Mesenchymal stem cell (in vitro differentiated cells and primary cell): ENCODE measurements around the gene ACSM6.

Experiments
- DNase-seq: peaks from one replicate; pipeline ENCODE4 v3.0.0-alpha.2; 2013
- H2AFZ ChIP-seq: one replicate; pipeline ENCODE4 v1.6.1; 2013; ENCODE audit warnings: low read depth, mild to moderate bottlenecking, control low read depth, inconsistent platforms, low read length, moderate library complexity
- H2AK5ac ChIP-seq: 2 replicates; pipeline ENCODE4 v1.6.1; 2013; ENCODE audit warnings: low read length, moderate library complexity, mild to moderate bottlenecking, inconsistent platforms; ENCODE audit not compliant: severe bottlenecking
- H2BK120ac ChIP-seq: one replicate; pipeline ENCODE4 v1.6.1; 2013; ENCODE audit warnings: low read depth, mild to moderate bottlenecking, inconsistent platforms, low read length, moderate library complexity
- H2BK12ac ChIP-seq, 2 experiments: one replicate each; pipeline ENCODE4 v1.6.1; 2013; ENCODE audit warnings: inconsistent platforms in 2 of 2, low read length in 2 of 2, mild to moderate bottlenecking in 2 of 2, moderate library complexity in 2 of 2, control low read depth in 1 of 2
- H2BK15ac ChIP-seq: one replicate; pipeline ENCODE4 v1.6.1; 2013; ENCODE audit warnings: mild to moderate bottlenecking, low read depth, inconsistent platforms; ENCODE audit not compliant: poor library complexity, severe bottlenecking
- H2BK5ac ChIP-seq: 2 replicates; pipeline ENCODE4 v1.6.1; 2013; ENCODE audit warnings: low read depth, mild to moderate bottlenecking, low read length, control low read depth, inconsistent platforms; ENCODE audit not compliant: poor library complexity, severe bottlenecking
- H3K14ac ChIP-seq, 2 experiments: one replicate each; pipeline ENCODE4 v1.6.1; 2013; ENCODE audit warnings: inconsistent platforms in 2 of 2, low read length in 2 of 2, control low read depth in 1 of 2, mild to moderate bottlenecking in 1 of 2, moderate library complexity in 1 of 2
- H3K18ac ChIP-seq, 2 experiments: one replicate each; pipeline ENCODE4 v1.6.1; 2013; ENCODE audit warnings: inconsistent platforms in 2 of 2, low read length in 2 of 2, control low read depth in 1 of 2, low read depth in 1 of 2, mild to moderate bottlenecking in 1 of 2
- H3K23ac ChIP-seq, 2 experiments: one replicate each; pipeline ENCODE4 v1.6.1; 2013; ENCODE audit warnings: inconsistent platforms in 2 of 2, low read length in 2 of 2, mild to moderate bottlenecking in 2 of 2, moderate library complexity in 2 of 2, control low read depth in 1 of 2
- H3K27ac ChIP-seq: 2 replicates; pipeline ENCODE4 v1.5.1; 2013; ENCODE audit warnings: mild to moderate bottlenecking, moderate library complexity, low read length, control low read depth, inconsistent platforms; ENCODE audit not compliant: poor library complexity, severe bottlenecking
- H3K27me3 ChIP-seq, 2 experiments: 2 replicates each; pipeline versions ENCODE4 v1.6.1 to v1.7.0; 2013; ENCODE audit warnings: low read length in 2 of 2, mild to moderate bottlenecking in 2 of 2, moderate library complexity in 2 of 2, control low read depth in 1 of 2, inconsistent platforms in 1 of 2; ENCODE audit not compliant: control insufficient read depth in 1 of 2, insufficient read depth in 1 of 2
- H3K36me3 ChIP-seq, 2 experiments: 2 replicates each; pipeline versions ENCODE4 v1.6.1 to v1.7.0; 2013; ENCODE audit warnings: low read length in 2 of 2, control low read depth in 1 of 2, inconsistent platforms in 1 of 2, low read depth in 1 of 2, mild to moderate bottlenecking in 1 of 2; ENCODE audit not compliant: insufficient read depth in 2 of 2, control insufficient read depth in 1 of 2
- H3K4ac ChIP-seq, 2 experiments: one replicate each; pipeline ENCODE4 v1.6.1; 2013; ENCODE audit warnings: inconsistent platforms in 2 of 2, low read length in 2 of 2, mild to moderate bottlenecking in 2 of 2, moderate library complexity in 2 of 2, control low read depth in 1 of 2, low read depth in 1 of 2
- H3K4me1 ChIP-seq: 2 replicates; pipeline ENCODE4 v1.6.1; 2013; ENCODE audit warnings: low read depth, low read length, control low read depth; ENCODE audit not compliant: control insufficient read depth, insufficient read depth
- H3K4me2 ChIP-seq: 2 replicates; pipeline ENCODE4 v1.6.1; 2013; ENCODE audit warnings: low read length, mild to moderate bottlenecking, inconsistent platforms; ENCODE audit not compliant: poor library complexity, severe bottlenecking
- H3K4me3 ChIP-seq, 2 experiments: 2 replicates each; pipeline versions ENCODE4 v1.5.1 to v1.7.0; 2013; ENCODE audit warnings: low read length in 2 of 2, mild to moderate bottlenecking in 2 of 2, control low read depth in 1 of 2, low read depth in 1 of 2; ENCODE audit not compliant: insufficient read depth in 1 of 2
- H3K79me1 ChIP-seq: replicated peaks from 2 replicates; pipeline ENCODE4 v1.6.1; 2013; ENCODE audit warnings: mild to moderate bottlenecking, control low read depth, low read length, inconsistent platforms; ENCODE audit not compliant: poor library complexity, severe bottlenecking
- H3K9ac ChIP-seq: 2 replicates; pipeline ENCODE4 v1.7.0; 2013; ENCODE audit warnings: mild to moderate bottlenecking, low read length, moderate library complexity
- H3K9me3 ChIP-seq: 2 replicates; pipeline ENCODE4 v1.7.0; 2013; ENCODE audit warnings: mild to moderate bottlenecking, low read length; ENCODE audit not compliant: control insufficient read depth
- H4K8ac ChIP-seq: one replicate; pipeline ENCODE4 v1.6.1; 2013; ENCODE audit warnings: inconsistent platforms, mild to moderate bottlenecking, low read length, moderate library complexity
- H4K91ac ChIP-seq: one replicate; pipeline ENCODE4 v1.6.1; 2013; ENCODE audit warnings: mild to moderate bottlenecking, low read length, inconsistent platforms
- WGBS: methylation state at CpG from one replicate; pipeline ENCODE4 v1.1.7; 2013; ENCODE audit warnings: mixed read lengths; 5-methylcytosine and 5-hydroxymethylcytosine counted together

The ACSM6 gene

DNA sequence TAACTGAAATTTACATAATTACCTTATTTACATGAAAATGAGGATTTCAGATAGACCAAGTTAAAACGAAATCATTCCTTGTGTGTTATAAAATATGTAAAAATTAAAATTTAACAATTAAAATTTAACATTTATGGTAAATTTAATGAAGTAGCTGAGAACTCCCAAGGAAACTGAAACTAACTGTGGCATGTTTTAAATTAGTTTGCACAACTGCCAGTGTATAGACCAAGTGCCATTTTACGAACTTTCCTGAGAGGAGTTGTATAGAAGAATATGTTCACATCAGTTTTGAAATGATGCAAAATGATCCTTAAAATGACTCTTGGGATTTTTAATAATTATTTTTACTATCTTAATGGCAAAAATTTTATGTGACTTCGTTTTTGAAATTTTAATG is 73.2 kb downstream of the ACSM6 start:
- Histone ChIP-seq H3K79me1 (peaks cover 18% of the 10 kb centered on the region), H4K8ac (no peak overlapping the region), H2BK5ac (no peak overlapping the region), H3K4ac (no peak overlapping the region), H2BK12ac (no peak overlapping the region), H3K4me2 (no peak overlapping the region), H2AK5ac (no peak overlapping the region), H2BK120ac (no peak overlapping the region), H3K14ac (no peak overlapping the region), H3K4me1 (peaks cover 18% of the 10 kb centered on the region), H3K23ac (no peak overlapping the region), H2AFZ (no peak overlapping the region), H3K9ac (peak overlapping the region; percentile 78), H4K91ac (no peak overlapping the region), H3K18ac (no peak overlapping the region), H2BK15ac (no peak overlapping the region), H3K27me3 (no peaks in the 10 kb centered on the region), H3K27ac (no peak overlapping the region), H3K36me3 (peaks cover 0 to 26% of the 10 kb centered on the region in 2 experiments), H3K4me3 (no peak overlapping the region), H3K9me3 (no peaks in the 10 kb centered on the region)
- WGBS = no CpG with 5 or more reads among the region's 3 CpGs
- DNase-seq = no peak

DNA sequence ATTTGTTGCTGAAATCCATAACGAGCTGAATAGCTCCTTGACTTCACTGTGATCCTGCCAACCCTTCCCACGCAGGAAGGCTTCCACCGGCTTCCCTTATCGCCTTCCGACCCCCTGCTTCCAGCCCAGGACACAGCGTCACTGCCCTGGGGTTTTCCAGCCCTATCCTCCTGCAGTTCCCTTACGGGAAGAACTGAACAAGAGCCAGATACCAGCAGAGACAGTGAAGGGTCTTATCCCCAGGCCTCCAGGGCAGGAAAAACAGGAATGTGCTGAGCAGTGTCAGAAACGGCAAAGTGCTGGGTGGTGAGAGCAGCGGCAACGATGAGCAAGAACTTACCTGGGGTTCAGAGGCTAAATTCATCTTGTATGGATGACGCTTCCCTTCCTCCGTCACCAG is 74.4 kb downstream of the ACSM6 start:
- no peak overlapping the region for H3K4me3 ChIP-seq
- peak overlapping the region; percentile 57 for H4K91ac ChIP-seq
- peak overlapping the region; percentile 92 for H4K8ac ChIP-seq
- H3K36me3 ChIP-seq = peaks cover 0 to 17% of the 10 kb centered on the region in 2 experiments
- H2BK5ac ChIP-seq = no peak overlapping the region
- H3K23ac ChIP-seq = no peak overlapping the region
- peak overlapping the region; percentile 6 to 7 for H2BK12ac ChIP-seq
- H3K9ac ChIP-seq = peak overlapping the region; percentile 49
- no peak overlapping the region for H2AFZ ChIP-seq
- no peaks in the 10 kb centered on the region for H3K9me3 ChIP-seq
- peaks cover 13% of the 10 kb centered on the region for H3K79me1 ChIP-seq
- no peaks in the 10 kb centered on the region for H3K27me3 ChIP-seq
- peaks cover 18% of the 10 kb centered on the region for H3K4me1 ChIP-seq
- peak overlapping the region; percentile 62 for H3K27ac ChIP-seq
- H3K4me2 ChIP-seq = no peak overlapping the region
- H3K14ac ChIP-seq = no peak overlapping the region
- 33% methylated on average over 12 of the region's 12 CpGs for WGBS
- no peak overlapping the region for H2BK15ac ChIP-seq
- H2AK5ac ChIP-seq = no peak overlapping the region
- peak overlapping the region in 1 of 2 experiments; percentile 0 for H3K4ac ChIP-seq
- DNase-seq = peak; percentile 93
- no peak overlapping the region for H2BK120ac ChIP-seq
- H3K18ac ChIP-seq = peak overlapping the region; percentile 22 to 49

DNA sequence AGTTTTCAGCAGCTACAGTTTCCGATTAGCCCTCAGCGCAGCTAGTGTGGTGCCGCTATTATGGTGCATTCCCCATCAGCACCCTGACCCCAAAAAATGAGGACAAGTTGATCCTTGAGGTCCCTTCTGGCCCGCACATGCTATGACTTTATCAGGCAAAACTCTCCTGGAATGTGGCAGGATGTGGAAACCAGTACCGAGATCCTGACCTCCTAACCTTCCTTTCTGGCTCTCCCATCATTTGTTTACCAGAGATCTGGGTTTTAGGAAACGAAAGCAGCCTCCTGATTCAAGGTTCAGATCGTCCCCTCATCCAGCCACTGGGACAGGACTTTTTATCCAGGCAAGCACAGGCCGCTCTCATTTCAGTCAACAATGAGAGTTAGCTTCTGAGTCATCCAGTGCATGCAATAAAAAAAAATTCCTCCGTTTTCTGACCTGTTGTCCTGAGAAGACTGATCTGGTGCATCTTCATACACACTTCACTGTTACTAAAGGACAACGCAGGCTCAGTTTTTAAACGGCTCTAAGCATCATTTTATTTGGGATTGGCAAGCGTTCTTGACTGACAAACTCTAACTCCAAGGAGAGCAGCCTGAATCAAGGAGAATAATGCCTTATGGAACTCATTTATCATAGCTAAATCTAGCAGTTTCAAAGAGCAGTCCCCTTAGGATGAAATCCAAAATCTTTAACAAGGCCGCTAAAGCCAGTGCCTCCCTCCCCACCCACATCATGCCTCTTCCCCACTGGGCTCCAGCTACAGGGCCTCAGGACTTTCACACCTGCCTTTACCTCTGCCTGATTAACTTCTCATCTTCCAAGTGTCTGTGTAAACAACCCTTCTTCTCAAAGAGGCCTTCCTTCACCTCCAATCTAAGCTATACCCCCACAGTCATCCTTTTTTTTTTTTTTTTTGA is 79.6 kb downstream of the ACSM6 start:
- Histone ChIP-seq H3K4me3 (peak overlapping the region in 1 of 2 experiments; percentile 29), H3K36me3 (peaks cover 0 to 6% of the 10 kb centered on the region in 2 experiments), H3K4me2 (peak overlapping the region; percentile 20), H2BK120ac (no peak overlapping the region), H2AK5ac (peak overlapping the region; percentile 3), H3K9me3 (no peaks in the 10 kb centered on the region), H2BK15ac (no peak overlapping the region), H3K9ac (peak overlapping the region; percentile 73), H3K4ac (peak overlapping the region in 1 of 2 experiments; percentile 46), H2BK5ac (no peak overlapping the region), H2BK12ac (no peak overlapping the region), H4K91ac (peak overlapping the region; percentile 71), H2AFZ (no peak overlapping the region), H4K8ac (peak overlapping the region; percentile 62), H3K18ac (peak overlapping the region; percentile 52 to 67), H3K27ac (peak overlapping the region; percentile 50), H3K4me1 (peaks cover 13% of the 10 kb centered on the region), H3K27me3 (no peaks in the 10 kb centered on the region), H3K79me1 (peaks cover 19% of the 10 kb centered on the region), H3K23ac (no peak overlapping the region), H3K14ac (no peak overlapping the region)
- WGBS = 19% methylated on average over 13 of the region's 13 CpGs
- DNase-seq = peak; percentile 96

DNA sequence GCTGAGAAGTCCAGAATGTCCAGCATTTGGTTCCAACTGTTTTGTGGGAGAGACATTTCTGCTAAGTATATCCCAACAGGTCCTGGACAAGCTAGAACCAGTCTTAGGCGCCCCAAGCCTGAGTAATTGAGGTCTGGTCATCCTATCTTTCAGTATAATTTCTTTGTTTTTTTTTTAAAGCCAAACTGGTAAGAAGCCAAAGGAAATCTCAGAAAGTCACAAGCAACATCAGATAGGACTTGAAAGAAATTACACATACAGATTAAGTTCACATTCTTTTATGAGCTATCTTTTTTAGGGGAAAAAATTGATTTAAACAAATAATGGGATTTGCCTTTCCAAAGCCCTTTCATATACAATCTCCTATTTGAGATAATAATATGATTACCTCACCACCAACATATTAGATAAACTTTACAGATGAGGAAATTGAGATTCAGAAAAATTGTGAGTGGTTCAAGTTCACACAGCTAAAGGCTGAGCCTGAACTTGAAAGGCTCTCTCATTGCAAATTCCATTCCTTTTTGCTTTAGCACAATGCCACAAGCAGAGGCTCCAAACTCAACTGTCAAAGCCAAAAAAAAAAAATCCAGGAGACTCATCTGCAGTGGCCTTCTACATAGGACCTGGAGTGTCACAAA is 81.8 kb downstream of the ACSM6 start:
- peaks cover 0 to 2% of the 10 kb centered on the region in 2 experiments for H3K36me3 ChIP-seq
- no peak overlapping the region for H4K91ac ChIP-seq
- H2AFZ ChIP-seq = no peak overlapping the region
- no peaks in the 10 kb centered on the region for H3K9me3 ChIP-seq
- no peak overlapping the region for H2BK120ac ChIP-seq
- H3K4me3 ChIP-seq = no peak overlapping the region
- H3K27me3 ChIP-seq = no peaks in the 10 kb centered on the region
- no peak overlapping the region for H3K14ac ChIP-seq
- H3K4ac ChIP-seq = peak overlapping the region in 1 of 2 experiments; percentile 53
- peaks cover 16% of the 10 kb centered on the region for H3K4me1 ChIP-seq
- no peak overlapping the region for H4K8ac ChIP-seq
- peak overlapping the region; percentile 5 for H2AK5ac ChIP-seq
- no peak overlapping the region for H2BK5ac ChIP-seq
- no peak overlapping the region for H3K23ac ChIP-seq
- peak overlapping the region; percentile 3 for H3K27ac ChIP-seq
- no peak overlapping the region for H2BK15ac ChIP-seq
- peak overlapping the region; percentile 42 for H3K9ac ChIP-seq
- WGBS = no CpG with 5 or more reads among the region's 1 CpG
- DNase-seq = peak; percentile 51
- H3K79me1 ChIP-seq = peaks cover 13% of the 10 kb centered on the region
- peak overlapping the region in 1 of 2 experiments; percentile 46 for H3K18ac ChIP-seq
- no peak overlapping the region for H3K4me2 ChIP-seq
- no peak overlapping the region for H2BK12ac ChIP-seq
